Gastroesophageal sphincter (tissue), 3 donors: Measurements from ENCODE around the gene NME7.

Source experiments
- CTCF ChIP-seq, 4 experiments: fragments of 200-600 bp in 2 of 4; fragments of 450-650 bp in 2 of 4; sonication (generic) in 1 of 4; IDR thresholded peaks; one replicate each; pipeline ENCODE4 v1.5.1; 2017 to 2019; ENCODE audit warnings: antibody characterized with exemption in 4 of 4, mild to moderate bottlenecking in 2 of 4, moderate library complexity in 2 of 4
- EP300 ChIP-seq: sonication (generic); formaldehyde crosslinking; IDR thresholded peaks from one replicate; pipeline ENCODE4 v1.6.1; 2017; ENCODE audit warnings: antibody characterized with exemption, mild to moderate bottlenecking
- POLR2A ChIP-seq, 2 donors: fragments of 450-650 bp; IDR thresholded peaks; one replicate each; pipeline ENCODE4 v1.6.1; 2017; ENCODE audit warnings: antibody characterized with exemption in 2 of 2, mild to moderate bottlenecking in 2 of 2, moderate library complexity in 1 of 2

DNA sequence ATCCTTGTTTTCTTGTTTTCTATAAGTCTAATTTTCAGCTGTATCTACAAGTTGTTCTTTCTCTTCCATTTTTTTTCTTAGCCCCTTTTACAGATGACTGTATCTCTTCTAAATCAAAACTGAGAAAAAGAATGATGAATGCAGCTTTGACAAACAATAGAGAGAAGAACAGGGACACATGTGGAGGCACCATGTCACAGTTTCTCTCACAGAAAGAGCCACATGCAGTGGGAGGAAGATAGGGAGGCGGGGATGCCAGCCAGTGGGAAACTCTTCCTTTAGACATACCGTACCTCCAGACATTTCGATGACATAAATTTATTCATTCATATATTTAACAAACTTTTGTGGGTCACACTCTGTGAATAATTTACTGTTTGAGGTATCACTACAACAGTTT, 45.5 kb downstream of the NME7 start:
- TF ChIP-seq CTCF (IDR thresholded peaks at IDR 0.05) (no peak), POLR2A (IDR thresholded peaks at IDR 0.05) (no peak), EP300 (no peak)
